Neuronal stem cell (in vitro differentiated cells): Measurements from ENCODE around the gene SERPINH1.

Source experiments
- DNase-seq: peaks from one replicate; pipeline ENCODE4 v3.0.0-alpha.2; 2013; ENCODE audit warnings: low spot score
- H2AFZ ChIP-seq: one replicate; pipeline ENCODE4 v1.6.1; 2013; ENCODE audit warnings: mild to moderate bottlenecking, low read length, inconsistent platforms
- H2AK5ac ChIP-seq: 2 replicates; pipeline ENCODE4 v1.6.1; 2013; ENCODE audit warnings: low read depth, mild to moderate bottlenecking, inconsistent platforms, low read length, moderate library complexity, mixed read lengths
- H2BK120ac ChIP-seq: 2 replicates; pipeline ENCODE4 v1.6.1; 2013; ENCODE audit warnings: low read depth, mild to moderate bottlenecking, inconsistent platforms, low read length, moderate library complexity, mixed read lengths
- H2BK12ac ChIP-seq: one replicate; pipeline ENCODE4 v1.6.1; 2013; ENCODE audit warnings: low read length, inconsistent platforms
- H2BK15ac ChIP-seq: 2 replicates; pipeline ENCODE4 v1.6.1; 2013; ENCODE audit warnings: mild to moderate bottlenecking, low read length, inconsistent platforms, mixed read lengths
- H2BK5ac ChIP-seq: one replicate; pipeline ENCODE4 v1.6.1; 2013; ENCODE audit warnings: inconsistent platforms, mild to moderate bottlenecking, low read length, moderate library complexity
- H3K14ac ChIP-seq: one replicate; pipeline ENCODE4 v1.6.1; 2013; ENCODE audit warnings: low read length, inconsistent platforms
- H3K18ac ChIP-seq: 2 replicates; pipeline ENCODE4 v1.6.1; 2013; ENCODE audit warnings: low read length, inconsistent platforms
- H3K23ac ChIP-seq: 2 replicates; pipeline ENCODE4 v1.6.1; 2013; ENCODE audit warnings: low read depth, mild to moderate bottlenecking, mixed read lengths, low read length, inconsistent platforms; ENCODE audit not compliant: poor library complexity
- H3K27ac ChIP-seq: replicated peaks from 3 replicates; pipeline ENCODE4 v1.5.1; 2013; ENCODE audit warnings: low read length, inconsistent platforms
- H3K27me3 ChIP-seq, 3 experiments: 2 replicates each; pipeline ENCODE4 v1.6.1; 2013; ENCODE audit warnings: low read length in 3 of 3, mild to moderate bottlenecking in 2 of 3, inconsistent platforms in 1 of 3, low read depth in 1 of 3, mixed read lengths in 1 of 3, moderate library complexity in 1 of 3; ENCODE audit not compliant: control insufficient read depth in 3 of 3, insufficient read depth in 3 of 3
- H3K36me3 ChIP-seq, 2 donors: replicated peaks in 1 of 2; 2 replicates each; pipeline ENCODE4 v1.6.1; 2013; ENCODE audit warnings: low read length in 2 of 2; ENCODE audit not compliant: control insufficient read depth in 2 of 2, insufficient read depth in 2 of 2
- H3K4ac ChIP-seq: 2 replicates; pipeline ENCODE4 v1.6.1; 2013; ENCODE audit warnings: inconsistent platforms, mild to moderate bottlenecking, low read length, moderate library complexity
- H3K4me1 ChIP-seq, 2 donors: 1 replicate in 1 of 2; 2 replicates in 1 of 2; pipeline ENCODE4 v1.6.1; 2013; ENCODE audit warnings: low read length in 2 of 2, low read depth in 1 of 2; ENCODE audit not compliant: control insufficient read depth in 2 of 2, insufficient read depth in 1 of 2
- H3K4me2 ChIP-seq: one replicate; pipeline ENCODE4 v1.6.1; 2013; ENCODE audit warnings: mild to moderate bottlenecking, low read length, inconsistent platforms; ENCODE audit not compliant: insufficient read depth, poor library complexity, severe bottlenecking
- H3K4me3 ChIP-seq, 2 donors: 2 replicates each; pipeline ENCODE4 v1.5.1; 2013; ENCODE audit warnings: low read length in 2 of 2, mild to moderate bottlenecking in 2 of 2, inconsistent platforms in 1 of 2, moderate library complexity in 1 of 2
- H3K79me1 ChIP-seq: one replicate; pipeline ENCODE4 v1.6.1; 2013; ENCODE audit warnings: low read depth, mild to moderate bottlenecking, inconsistent platforms, low read length, moderate library complexity
- H3K9ac ChIP-seq: one replicate; pipeline ENCODE4 v1.6.1; 2013; ENCODE audit warnings: mild to moderate bottlenecking, low read depth, low read length, inconsistent platforms; ENCODE audit not compliant: poor library complexity
- H3K9me3 ChIP-seq, 2 donors: replicated peaks in 1 of 2; 2 replicates each; pipeline versions ENCODE3 to v1.6.1; 2013; ENCODE audit warnings: low read length in 2 of 2, mild to moderate bottlenecking in 2 of 2, inconsistent platforms in 1 of 2, low read depth in 1 of 2, mixed read lengths in 1 of 2, moderate library complexity in 1 of 2; ENCODE audit not compliant: control insufficient read depth in 2 of 2, insufficient read depth in 1 of 2
- H4K8ac ChIP-seq: one replicate; pipeline ENCODE4 v1.6.1; 2013; ENCODE audit warnings: low read depth, mild to moderate bottlenecking, inconsistent platforms, low read length, moderate library complexity
- H4K91ac ChIP-seq: one replicate; pipeline ENCODE4 v1.6.1; 2013; ENCODE audit warnings: low read length, low read depth, mild to moderate bottlenecking, inconsistent platforms; ENCODE audit not compliant: poor library complexity
- WGBS, 2 donors: extraction: QIAGEN DNeasy Blood & Tissue Kit; methylation state at CpG; one replicate each; pipeline ENCODE4 v1.1.7; 2013; ENCODE audit warnings: missing lambda C conversion rate in 2 of 2, mixed read lengths in 1 of 2; ENCODE audit not compliant: insufficient read length in 2 of 2, insufficient replicate concordance in 1 of 2; ENCODE audit errors: extremely low coverage in 2 of 2; 5-methylcytosine and 5-hydroxymethylcytosine counted together

SERPINH1 gene

DNA sequence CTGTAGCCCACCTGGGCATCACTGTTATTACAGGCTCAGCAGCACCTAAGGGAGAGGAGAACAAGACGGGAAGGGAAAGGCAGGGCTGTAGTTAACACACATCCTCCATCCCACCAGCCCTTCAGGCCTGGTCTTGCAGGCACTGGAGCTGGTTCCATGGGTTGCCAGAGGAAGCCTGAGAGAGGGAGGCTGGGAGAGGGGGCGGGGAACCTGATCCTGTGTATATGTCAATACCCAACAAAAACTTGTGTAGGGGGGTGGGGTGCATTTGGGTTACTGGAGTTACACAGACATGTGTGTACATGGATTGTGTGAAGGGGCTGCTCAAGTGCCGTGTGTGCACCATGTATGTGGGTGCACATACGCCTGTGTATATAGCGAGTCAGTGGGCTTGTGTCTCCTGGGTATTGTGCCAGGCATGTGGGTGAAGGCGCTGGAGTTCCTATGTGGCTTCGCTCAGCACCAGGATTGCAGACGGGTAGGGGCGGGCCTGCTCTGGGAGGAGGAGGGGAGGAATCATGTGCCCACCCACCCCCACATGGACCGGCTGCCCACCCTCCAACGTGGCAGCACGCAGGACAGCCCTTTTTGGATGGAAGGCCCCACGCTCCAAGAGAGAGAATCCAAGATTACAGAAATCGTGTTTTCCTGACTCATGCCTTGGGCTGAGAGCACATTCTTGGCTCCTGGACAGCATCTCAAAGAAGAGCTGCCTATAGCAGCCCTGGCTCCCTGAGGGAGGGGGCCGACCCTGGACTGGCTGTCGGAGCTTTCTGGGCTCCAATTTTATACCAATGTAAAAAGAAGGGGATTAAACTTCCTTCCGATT is 4.2 kb upstream of the SERPINH1 start:
- no CpG with 5 or more reads among the region's 17 CpGs for WGBS, 2 donors
- peak overlapping the region; percentile 39 for H2AFZ ChIP-seq
- H3K27ac ChIP-seq: no peak overlapping the region
- H3K4me2 ChIP-seq: no peak overlapping the region
- H3K18ac ChIP-seq: peak overlapping the region; percentile 22
- H3K4me3 ChIP-seq: no peak overlapping the region
- H3K23ac ChIP-seq: no peak overlapping the region
- H3K79me1 ChIP-seq: no peaks in the 10 kb centered on the region
- H4K8ac ChIP-seq: no peak overlapping the region
- DNase-seq: no peak
- no peaks in the 10 kb centered on the region for H3K36me3 ChIP-seq
- H3K9me3 ChIP-seq: no peaks in the 10 kb centered on the region
- no peaks in the 10 kb centered on the region for H3K27me3 ChIP-seq
- no peak overlapping the region for H2BK12ac ChIP-seq
- no peak overlapping the region for H3K9ac ChIP-seq
- H3K14ac ChIP-seq: no peak overlapping the region
- H2BK120ac ChIP-seq: no peak overlapping the region
- H3K4me1 ChIP-seq: peaks cover 27 to 48% of the 10 kb centered on the region in 2 donors
- H4K91ac ChIP-seq: no peak overlapping the region
- no peak overlapping the region for H3K4ac ChIP-seq
- H2BK5ac ChIP-seq: no peak overlapping the region
- H2AK5ac ChIP-seq: peak overlapping the region; percentile 44
- peak overlapping the region; percentile 6 for H2BK15ac ChIP-seq

DNA sequence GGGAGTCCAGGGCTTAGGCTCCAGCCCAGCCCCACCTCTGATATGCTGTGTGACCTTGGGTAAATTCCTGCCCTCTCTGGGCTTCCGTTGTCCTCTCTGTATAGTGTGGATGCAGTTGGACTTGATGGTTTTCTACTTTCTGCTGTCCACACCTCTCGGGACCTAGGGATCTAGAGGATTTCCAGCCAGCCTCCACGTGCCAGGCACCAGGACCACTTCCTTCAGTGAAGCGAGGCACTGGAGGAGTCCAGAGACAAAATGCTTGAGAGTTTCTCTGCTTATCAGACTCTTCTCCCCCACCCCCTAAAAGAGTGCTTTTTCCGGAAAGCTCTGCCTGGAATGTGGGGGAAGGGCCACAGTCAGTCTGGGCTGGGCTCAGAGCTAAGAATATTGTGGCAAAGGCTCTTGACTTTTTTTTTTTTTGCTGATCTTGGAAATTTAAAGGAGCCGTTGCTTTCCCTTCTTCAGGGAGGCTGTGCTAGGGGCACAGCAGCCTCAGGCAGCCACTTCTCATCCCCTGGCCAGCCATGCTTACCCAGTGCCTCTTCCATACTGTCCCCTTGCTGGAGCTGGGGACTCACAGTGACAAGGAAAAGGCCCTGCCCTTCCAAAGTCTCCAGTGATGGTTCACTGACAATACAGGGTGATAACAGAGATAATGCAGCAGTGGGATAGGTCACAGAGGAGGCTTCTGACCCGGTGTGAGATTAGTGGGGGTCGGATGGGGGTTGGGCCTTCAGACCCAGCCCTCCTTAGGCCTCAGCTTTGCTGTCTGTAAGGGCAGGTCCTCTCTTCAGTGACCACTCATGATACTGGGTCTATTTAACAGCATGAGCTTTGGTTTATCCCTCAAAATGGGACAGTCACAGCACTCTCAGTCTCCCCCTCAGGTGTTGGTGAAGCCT is 2.9 kb upstream of the SERPINH1 start:
- H3K4me3 ChIP-seq: peak overlapping the region in 1 of 2 donors; percentile 1
- no peak overlapping the region for H3K9ac ChIP-seq

DNA sequence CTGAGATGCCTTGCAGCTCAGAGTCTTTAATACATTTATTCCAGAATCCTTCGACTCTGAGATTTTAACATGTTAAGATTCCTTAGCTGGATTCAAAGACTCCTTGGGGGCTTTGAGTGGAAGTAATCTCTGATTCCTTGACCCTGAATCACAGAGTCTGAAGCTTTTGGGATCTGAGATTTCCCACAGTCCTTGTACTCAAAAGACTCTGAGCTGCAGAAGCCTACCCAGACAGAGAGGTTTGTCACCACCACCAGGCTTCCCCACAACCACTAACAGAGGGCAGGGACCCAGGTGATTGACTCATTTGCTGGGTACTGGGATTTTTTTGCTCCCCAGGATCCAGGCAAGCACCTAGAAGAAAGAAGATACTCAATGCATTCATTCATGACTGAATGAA is 1.4 kb upstream of the SERPINH1 start:
- H2BK15ac ChIP-seq: no peak overlapping the region
- no peak overlapping the region for H2BK120ac ChIP-seq
- H3K36me3 ChIP-seq: peaks cover 0 to 22% of the 10 kb centered on the region in 2 donors
- H3K4ac ChIP-seq: no peak overlapping the region
- no peak overlapping the region for H3K27ac ChIP-seq
- no peak for DNase-seq
- H3K27me3 ChIP-seq: no peaks in the 10 kb centered on the region
- H3K4me2 ChIP-seq: no peak overlapping the region
- H3K9me3 ChIP-seq: no peaks in the 10 kb centered on the region
- H4K91ac ChIP-seq: no peak overlapping the region
- H3K23ac ChIP-seq: no peak overlapping the region
- no peak overlapping the region for H4K8ac ChIP-seq
- H2AFZ ChIP-seq: peak overlapping the region; percentile 37
- no peak overlapping the region for H2AK5ac ChIP-seq
- no peak overlapping the region for H3K18ac ChIP-seq
- WGBS, 2 donors: no CpG with 5 or more reads among the region's 1 CpG
- H3K14ac ChIP-seq: no peak overlapping the region
- no peak overlapping the region for H2BK5ac ChIP-seq
- H3K4me1 ChIP-seq: peaks cover 40 to 58% of the 10 kb centered on the region in 2 donors
- no peak overlapping the region for H3K4me3 ChIP-seq
- no peaks in the 10 kb centered on the region for H3K79me1 ChIP-seq
- H3K9ac ChIP-seq: no peak overlapping the region
- H2BK12ac ChIP-seq: no peak overlapping the region

More for the DNA sequence above, 2.9 kb upstream of the SERPINH1 start:
- no peak overlapping the region for H4K91ac ChIP-seq
- H2BK15ac ChIP-seq: no peak overlapping the region
- no peak overlapping the region for H3K23ac ChIP-seq
- H3K27me3 ChIP-seq: no peaks in the 10 kb centered on the region
- H2AK5ac ChIP-seq: peak overlapping the region; percentile 11
- H3K4me2 ChIP-seq: no peak overlapping the region
- H3K36me3 ChIP-seq: peaks cover 0 to 7% of the 10 kb centered on the region in 2 donors
- peaks cover 29 to 55% of the 10 kb centered on the region in 2 donors for H3K4me1 ChIP-seq
- no peak overlapping the region for H3K14ac ChIP-seq
- H4K8ac ChIP-seq: no peak overlapping the region
- H2BK12ac ChIP-seq: no peak overlapping the region
- H2BK5ac ChIP-seq: no peak overlapping the region
- H3K4ac ChIP-seq: no peak overlapping the region
- WGBS, 2 donors: no CpG with 5 or more reads among the region's 8 CpGs
- H3K18ac ChIP-seq: peak overlapping the region; percentile 73
- H3K79me1 ChIP-seq: no peaks in the 10 kb centered on the region
- H2AFZ ChIP-seq: peak overlapping the region; percentile 59
- DNase-seq: no peak
- H3K9me3 ChIP-seq: no peaks in the 10 kb centered on the region
- H3K27ac ChIP-seq: peak overlapping the region; percentile 69
- peak overlapping the region; percentile 0 for H2BK120ac ChIP-seq
